K562 (cell line): ENCODE results near the gene ADAM15. TPM values are rescaled to one million over a fixed set of nuclear protein-coding genes. Genes with fewer than 3 reads are reported as not detected.
A peak's percentile ranks its signal among the peaks of the same experiment; 100 is the strongest.

Source experiments
- C11orf30 ChIP-seq: fragments of 450-650 bp; IDR thresholded peaks from 2 replicates; pipeline ENCODE4 v1.6.1; 2016; ENCODE audit warnings: low read depth, mild to moderate bottlenecking
- CBX3 ChIP-seq, 2 experiments: IDR thresholded peaks; 1 replicate in 1 of 2; 2 replicates in 1 of 2; pipeline ENCODE4 v1.6.1; 2012; ENCODE audit warnings: inconsistent platforms in 2 of 2, low read length in 2 of 2, borderline replicate concordance in 1 of 2, control low read depth in 1 of 2
- DLX4 ChIP-seq: fragments of 250-450 bp; sonication (Bioruptor Pico); IDR thresholded peaks from 2 replicates; pipeline ENCODE4 v1.6.1; 2021; ENCODE audit warnings: mild to moderate bottlenecking
- EP400 ChIP-seq: fragments of 450-650 bp; IDR thresholded peaks from 2 replicates; pipeline ENCODE4 v1.6.1; 2017; ENCODE audit warnings: antibody characterized with exemption, mild to moderate bottlenecking, moderate library complexity
- ESRRA ChIP-seq: fragments of 450-650 bp; IDR thresholded peaks from 2 replicates; pipeline ENCODE4 v1.6.1; 2014; ENCODE audit warnings: low read depth, mild to moderate bottlenecking, moderate library complexity, borderline replicate concordance
- HMGN3 ChIP-seq: IDR thresholded peaks from 2 replicates; pipeline ENCODE4 v1.6.1; 2011; ENCODE audit warnings: borderline replicate concordance, low read depth, mild to moderate bottlenecking, mixed read lengths, low read length; ENCODE audit not compliant: insufficient read length; ENCODE audit errors: extremely low read depth
- LEF1 ChIP-seq: fragments of 450-650 bp; IDR thresholded peaks from 2 replicates; pipeline ENCODE4 v1.6.1; 2016; ENCODE audit warnings: mild to moderate bottlenecking
- NFXL1 ChIP-seq: fragments of 450-650 bp; formaldehyde crosslinking; IDR thresholded peaks from 2 replicates; pipeline ENCODE4 v1.4.0; 2021; ENCODE audit warnings: mild to moderate bottlenecking
- RAD51 ChIP-seq: fragments of 450-650 bp; IDR thresholded peaks from 2 replicates; pipeline ENCODE4 v1.7.1; 2016; ENCODE audit warnings: low read depth, mild to moderate bottlenecking, borderline replicate concordance
- SAP30 ChIP-seq: fragments of 200-600 bp; sonication (generic); IDR thresholded peaks from 2 replicates; pipeline ENCODE4 v1.6.1; 2012; ENCODE audit warnings: borderline replicate concordance, low read depth, mild to moderate bottlenecking, moderate library complexity, low read length, control low read depth, inconsistent platforms; ENCODE audit not compliant: insufficient read depth, poor library complexity, severe bottlenecking
- SMAD3 ChIP-seq: fragments of 450-650 bp; formaldehyde crosslinking; conservative IDR thresholded peaks from 2 replicates; pipeline ENCODE4 v1.4.0; 2020; ENCODE audit warnings: mild to moderate bottlenecking
- SMARCA4 ChIP-seq: fragments of 450-650 bp; IDR thresholded peaks from 2 replicates; pipeline ENCODE4 v1.6.1; 2016
- SP2 ChIP-seq: IDR thresholded peaks from 2 replicates; pipeline ENCODE4 v1.6.1; 2011; ENCODE audit warnings: mild to moderate bottlenecking, low read depth, low read length, moderate library complexity; ENCODE audit not compliant: poor library complexity, severe bottlenecking; ENCODE audit errors: extremely low read depth
- ZFX ChIP-seq: sonication (generic); formaldehyde crosslinking; IDR thresholded peaks from 2 replicates; pipeline ENCODE4 v1.8.0; 2022; ENCODE audit warnings: mild to moderate bottlenecking, missing genetic modification reagents, moderate library complexity
- ZKSCAN8 ChIP-seq: fragments of 200-800 bp; sonication (Bioruptor generic); IDR thresholded peaks from 2 replicates; pipeline ENCODE4 v1.6.1; 2016; ENCODE audit warnings: missing genetic modification characterization, missing compliant biosample characterization
- ZNF212 ChIP-seq: fragments of 450-650 bp; formaldehyde crosslinking; IDR thresholded peaks from 2 replicates; pipeline ENCODE4 v1.4.0; 2020; ENCODE audit warnings: mild to moderate bottlenecking
- ZNF644 ChIP-seq: fragments of 200-800 bp; sonication (Bioruptor generic); IDR thresholded peaks from 2 replicates; pipeline ENCODE4 v1.6.1; 2016; ENCODE audit warnings: low read depth, missing genetic modification characterization, missing compliant biosample characterization
- ZNF699 ChIP-seq: fragments of 250-450 bp; sonication (Bioruptor Pico); IDR thresholded peaks from 2 replicates; pipeline ENCODE4 v1.8.0; 2021; ENCODE audit warnings: mild to moderate bottlenecking, moderate library complexity; ENCODE audit not compliant: insufficient replicate concordance
- polyA plus RNA-seq, 8 experiments: library from polyadenylated mRNA; depleted of rRNA in 4 of 8; stranded (reverse) in 5 of 8; unstranded in 3 of 8; fragments of >200 nt; fragmentation: Nextera tagmentation in 2 of 8; fragmentation: Illumina TruSeq in 1 of 8; extraction: Ambion mirVana in 2 of 8; extraction: Trizol in 1 of 8; gene quantifications; 2 replicates each; pipeline versions ENCODE4 v1.2.1 to v1.2.3, GENCODE V29; 2011 to 2014; ENCODE audit warnings: inconsistent platforms in 1 of 8, missing spikeins in 1 of 8
- total RNA-seq, 7 experiments: library from RNA; depleted of rRNA in 6 of 7; stranded (reverse); fragments of >200 nt in 6 of 7; fragmentation: Illumina TruSeq in 2 of 7; extraction: Trizol in 2 of 7; gene quantifications; 2 replicates each; pipeline versions ENCODE4 v1.2.1 to v1.2.3, GENCODE V29; 2011 to 2021; ENCODE audit warnings: low replicate concordance in 1 of 7
- TF ChIP-seq, protein P1 (sequence below), 2 experiments: IDR thresholded peaks; 2 replicates each; pipeline ENCODE4 v1.6.1; 2011; ENCODE audit warnings: borderline replicate concordance in 1 of 2, control low read depth in 1 of 2, low read depth in 1 of 2, low read length in 1 of 2, mild to moderate bottlenecking in 1 of 2, mixed read lengths in 1 of 2, moderate library complexity in 1 of 2; ENCODE audit not compliant: insufficient read depth in 1 of 2, insufficient read length in 1 of 2, poor library complexity in 1 of 2, severe bottlenecking in 1 of 2; ENCODE audit errors: extremely low read depth in 1 of 2
- TF ChIP-seq, protein P2 (sequence below): IDR thresholded peaks from 2 replicates; pipeline ENCODE4 v1.6.1; 2011; ENCODE audit warnings: borderline replicate concordance, low read depth, mild to moderate bottlenecking, moderate library complexity, low read length; ENCODE audit not compliant: insufficient read depth, poor library complexity, severe bottlenecking
- TF ChIP-seq, protein P3 (sequence below), 2 experiments: fragments of 450-650 bp; IDR thresholded peaks; 2 replicates each; pipeline ENCODE4 v1.6.1; 2016

The ADAM15 gene
- total and polyA plus RNA-seq, 9 of the 15 experiments (the other 6 are each of a cell fraction or from before 2014, with no cell fraction given), result 0.69 to 72.3 (median 32.8) TPM

DNA sequence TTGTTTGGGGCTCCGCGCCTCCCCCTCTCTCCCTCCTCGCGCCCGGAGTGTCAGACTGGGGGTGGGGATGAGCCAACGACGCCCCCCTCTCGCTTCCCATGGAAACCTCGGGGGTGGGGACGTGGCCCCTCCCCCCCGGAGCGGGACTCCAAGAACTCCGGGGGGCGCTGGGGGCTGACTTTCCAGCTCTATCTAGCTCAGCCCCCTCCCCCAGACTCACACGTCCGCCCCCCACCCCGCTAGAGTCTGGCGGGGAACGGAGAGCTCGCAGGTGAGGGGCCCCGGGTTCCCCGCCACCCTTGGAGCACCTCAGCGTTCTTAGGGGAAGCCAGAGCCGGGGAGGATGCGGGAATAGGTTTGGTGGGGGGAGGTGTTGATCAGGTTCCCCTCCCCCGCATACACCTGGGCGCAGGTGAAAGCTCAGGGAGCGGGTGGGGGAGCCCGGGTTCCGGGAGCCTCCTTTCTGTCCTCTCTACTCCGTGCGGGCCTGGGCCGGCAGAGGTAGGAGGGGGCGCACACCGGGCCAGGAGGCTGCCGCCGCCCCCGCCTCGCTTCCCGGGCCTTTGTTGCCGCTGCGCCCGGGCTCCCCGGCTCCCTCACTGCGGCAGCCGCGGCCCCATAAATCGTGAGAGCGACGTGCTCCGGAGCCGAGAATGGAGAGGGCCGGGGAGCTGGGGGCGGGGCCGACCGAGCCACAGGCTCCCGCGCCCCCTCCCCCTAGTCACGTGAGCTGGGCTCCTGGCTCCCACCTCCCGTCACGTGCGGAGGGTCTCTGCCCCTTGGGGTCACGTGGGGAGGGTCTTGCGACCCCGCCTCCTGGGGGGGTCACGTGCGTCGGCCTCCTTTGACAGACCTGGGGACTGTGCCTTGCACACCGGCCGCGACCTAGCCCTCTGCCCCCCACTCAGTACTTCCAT, 29.5 kb downstream of the ADAM15 start (continued):
- TF ChIP-seq, protein P1, sequence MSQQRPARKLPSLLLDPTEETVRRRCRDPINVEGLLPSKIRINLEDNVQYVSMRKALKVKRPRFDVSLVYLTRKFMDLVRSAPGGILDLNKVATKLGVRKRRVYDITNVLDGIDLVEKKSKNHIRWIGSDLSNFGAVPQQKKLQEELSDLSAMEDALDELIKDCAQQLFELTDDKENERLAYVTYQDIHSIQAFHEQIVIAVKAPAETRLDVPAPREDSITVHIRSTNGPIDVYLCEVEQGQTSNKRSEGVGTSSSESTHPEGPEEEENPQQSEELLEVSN (IDR thresholded peaks at IDR 0.05; ENCODE audit: borderline replicate concordance in 1 of 2, extremely low read depth in 1 of 2, insufficient read depth in 1 of 2, insufficient read length in 1 of 2, low read depth in 1 of 2, low read length in 1 of 2, poor library complexity in 1 of 2, severe bottlenecking in 1 of 2), result peak in 1 of 2 experiments; percentile 83
- TF ChIP-seq ZNF212 (CRISPR knock-in tag), result no peak
- TF ChIP-seq LEF1, result peak; percentile 45; the same call in 1 of the 2 replicates
- no peak for TF ChIP-seq HMGN3
- no peak for TF ChIP-seq DLX4 (CRISPR knock-in tag)
- TF ChIP-seq SAP30, result peak; percentile 32
- peak; percentile 49 for TF ChIP-seq ZFX (CRISPR knock-in tag)
- TF ChIP-seq, protein P2, sequence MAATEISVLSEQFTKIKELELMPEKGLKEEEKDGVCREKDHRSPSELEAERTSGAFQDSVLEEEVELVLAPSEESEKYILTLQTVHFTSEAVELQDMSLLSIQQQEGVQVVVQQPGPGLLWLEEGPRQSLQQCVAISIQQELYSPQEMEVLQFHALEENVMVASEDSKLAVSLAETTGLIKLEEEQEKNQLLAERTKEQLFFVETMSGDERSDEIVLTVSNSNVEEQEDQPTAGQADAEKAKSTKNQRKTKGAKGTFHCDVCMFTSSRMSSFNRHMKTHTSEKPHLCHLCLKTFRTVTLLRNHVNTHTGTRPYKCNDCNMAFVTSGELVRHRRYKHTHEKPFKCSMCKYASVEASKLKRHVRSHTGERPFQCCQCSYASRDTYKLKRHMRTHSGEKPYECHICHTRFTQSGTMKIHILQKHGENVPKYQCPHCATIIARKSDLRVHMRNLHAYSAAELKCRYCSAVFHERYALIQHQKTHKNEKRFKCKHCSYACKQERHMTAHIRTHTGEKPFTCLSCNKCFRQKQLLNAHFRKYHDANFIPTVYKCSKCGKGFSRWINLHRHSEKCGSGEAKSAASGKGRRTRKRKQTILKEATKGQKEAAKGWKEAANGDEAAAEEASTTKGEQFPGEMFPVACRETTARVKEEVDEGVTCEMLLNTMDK, result no peak
- TF ChIP-seq CBX3 (IDR thresholded peaks at IDR 0.05; ENCODE audit: borderline replicate concordance in 1 of 2, low read length in 2 of 2), result no peak
- TF ChIP-seq C11orf30, result no peak
- no peak for TF ChIP-seq SMAD3 (CRISPR knock-in tag)
- peak; percentile 93 for TF ChIP-seq RAD51
- no peak for TF ChIP-seq NFXL1 (CRISPR knock-in tag)
- no peak for TF ChIP-seq ZNF699
- no peak for TF ChIP-seq ZKSCAN8 (CRISPR knock-in tag)
- TF ChIP-seq SMARCA4, result no peak
- no peak for TF ChIP-seq EP400
- no peak for TF ChIP-seq ESRRA
- TF ChIP-seq, protein P3, sequence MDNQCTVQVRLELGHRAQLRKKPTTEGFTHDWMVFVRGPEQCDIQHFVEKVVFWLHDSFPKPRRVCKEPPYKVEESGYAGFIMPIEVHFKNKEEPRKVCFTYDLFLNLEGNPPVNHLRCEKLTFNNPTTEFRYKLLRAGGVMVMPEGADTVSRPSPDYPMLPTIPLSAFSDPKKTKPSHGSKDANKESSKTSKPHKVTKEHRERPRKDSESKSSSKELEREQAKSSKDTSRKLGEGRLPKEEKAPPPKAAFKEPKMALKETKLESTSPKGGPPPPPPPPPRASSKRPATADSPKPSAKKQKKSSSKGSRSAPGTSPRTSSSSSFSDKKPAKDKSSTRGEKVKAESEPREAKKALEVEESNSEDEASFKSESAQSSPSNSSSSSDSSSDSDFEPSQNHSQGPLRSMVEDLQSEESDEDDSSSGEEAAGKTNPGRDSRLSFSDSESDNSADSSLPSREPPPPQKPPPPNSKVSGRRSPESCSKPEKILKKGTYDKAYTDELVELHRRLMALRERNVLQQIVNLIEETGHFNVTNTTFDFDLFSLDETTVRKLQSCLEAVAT (IDR thresholded peaks at IDR 0.05), result no peak
- no peak for TF ChIP-seq ZNF644 (tag)
- no peak for TF ChIP-seq SP2
